K562 (cell line): ENCODE data around the gene EML1. TPM values are rescaled to one million over a fixed set of nuclear protein-coding genes. Genes with fewer than 3 reads are reported as not detected.

Source experiments
- ATAC-seq: fragments of 200-7000 bp; cut with Tn5 transposase; 3 replicates; pipeline ENCODE4 v1.9.1; 2020; ENCODE audit warnings: moderate library complexity
- BruUV-seq: library from RNA; stranded (reverse); fragments of 400-500 nt; replicated peaks from 2 replicates; lab custom pipeline; 2021; lab: Mats Ljungman, UMichigan
- CTCF ChIA-PET: fragments of 300-600 bp; formaldehyde crosslinking; extraction: SDS; loops from one replicate; lab custom pipeline; 2021; ENCODE audit warnings: low intra/inter-chr PET ratio; lab: Yijun Ruan, JAX
- POLR2A ChIA-PET: fragments of 300-600, 350-650 bp; sonication (Branson Sonifier 250); formaldehyde crosslinking; extraction: SDS; loops from one replicate; lab custom pipeline; 2021; ENCODE audit warnings: antibody characterized with exemption, inconsistent platforms; lab: Yijun Ruan, JAX
- DNase-seq, 4 experiments: peaks; one replicate each; pipeline versions ENCODE4 v3.0.0 to v3.0.0-alpha.2; 2011 to 2018; ENCODE audit warnings: low spot score in 3 of 4, mixed read lengths in 3 of 4; ENCODE audit errors: extremely low read depth in 1 of 4
- FAIRE-seq: peaks from 2 replicates; lab custom pipeline; 2011; peaks lifted over from hg19 to GRCh38; lab: Jason Lieb, UNC
- H2AFZ ChIP-seq: 2 replicates; pipeline ENCODE4 v1.6.0; 2011; ENCODE audit warnings: low read depth, low read length, control low read depth, inconsistent platforms
- H3K27ac ChIP-seq: fragments of 200-600 bp; 3 replicates; pipeline ENCODE4 v1.8.0; 2011; ENCODE audit warnings: low read depth, mild to moderate bottlenecking, control low read depth, inconsistent platforms, low read length, moderate library complexity, mixed read lengths; ENCODE audit errors: extremely low read depth
- H3K27me3 ChIP-seq, 2 experiments: fragments of 300-600 bp in 1 of 2; 2 replicates in 1 of 2; 3 replicates in 1 of 2; pipeline versions ENCODE4 v1.6.0 to v1.8.0; 2011; ENCODE audit warnings: inconsistent platforms in 2 of 2, low read length in 2 of 2, mild to moderate bottlenecking in 1 of 2, mixed read lengths in 1 of 2, moderate library complexity in 1 of 2; ENCODE audit not compliant: control insufficient read depth in 2 of 2, insufficient read depth in 2 of 2
- H3K36me3 ChIP-seq: fragments of 300-600 bp; 3 replicates; pipeline ENCODE4 v1.8.0; 2011; ENCODE audit warnings: mild to moderate bottlenecking, low read length, inconsistent platforms; ENCODE audit not compliant: control insufficient read depth, insufficient read depth
- H3K4me1 ChIP-seq, 2 experiments: fragments of 200-600 bp in 1 of 2; replicated peaks in 1 of 2; 2 replicates in 1 of 2; 3 replicates in 1 of 2; pipeline versions ENCODE4 v1.5.1 to v1.8.0; 2011; ENCODE audit warnings: inconsistent platforms in 2 of 2, low read length in 2 of 2, mild to moderate bottlenecking in 1 of 2, mixed read lengths in 1 of 2, moderate library complexity in 1 of 2; ENCODE audit not compliant: control insufficient read depth in 2 of 2, insufficient read depth in 2 of 2
- H3K4me2 ChIP-seq: 2 replicates; pipeline ENCODE4 v1.6.1; 2011; ENCODE audit warnings: low read length, control low read depth, inconsistent platforms, mixed read lengths; ENCODE audit not compliant: insufficient read depth
- H3K4me3 ChIP-seq: fragments of 200-600 bp; sonication (generic), shearing (Covaris generic); 2 replicates; pipeline ENCODE4 v1.5.1; 2016; ENCODE audit warnings: control low read depth, inconsistent platforms
- H3K79me2 ChIP-seq: fragments of 200-600 bp; 3 replicates; pipeline ENCODE4 v1.8.0; 2011; ENCODE audit warnings: low read length, inconsistent platforms; ENCODE audit not compliant: control insufficient read depth, insufficient read depth
- H3K9ac ChIP-seq, 2 experiments: 2 replicates each; pipeline versions ENCODE4 v1.6.0 to v1.6.1; 2011; ENCODE audit warnings: low read depth in 2 of 2, low read length in 2 of 2, control low read depth in 1 of 2, inconsistent platforms in 1 of 2, mild to moderate bottlenecking in 1 of 2, mixed read lengths in 1 of 2; ENCODE audit not compliant: insufficient read depth in 1 of 2
- H3K9me1 ChIP-seq: one replicate; pipeline ENCODE4 v1.6.0; 2011; ENCODE audit warnings: inconsistent platforms, mild to moderate bottlenecking, low read length, moderate library complexity; ENCODE audit not compliant: control insufficient read depth, insufficient read depth
- H3K9me3 ChIP-seq: replicated peaks from 2 replicates; pipeline ENCODE4 v1.5.1; 2011; ENCODE audit warnings: low read depth, low read length, inconsistent platforms; ENCODE audit not compliant: control insufficient read depth, insufficient read depth
- H4K20me1 ChIP-seq: replicated peaks from 2 replicates; pipeline ENCODE4 v1.6.1; 2011; ENCODE audit warnings: low read length, inconsistent platforms, mixed read lengths; ENCODE audit not compliant: control insufficient read depth, insufficient read depth
- C11orf30 ChIP-seq: fragments of 450-650 bp; IDR thresholded peaks from 2 replicates; pipeline ENCODE4 v1.6.1; 2016; ENCODE audit warnings: low read depth, mild to moderate bottlenecking
- CBX3 ChIP-seq, 2 experiments: IDR thresholded peaks; 1 replicate in 1 of 2; 2 replicates in 1 of 2; pipeline ENCODE4 v1.6.1; 2012; ENCODE audit warnings: inconsistent platforms in 2 of 2, low read length in 2 of 2, borderline replicate concordance in 1 of 2, control low read depth in 1 of 2
- CHD1 ChIP-seq: fragments of 200-600 bp; sonication (generic); IDR thresholded peaks from one replicate; pipeline ENCODE4 v1.6.1; 2012; ENCODE audit warnings: mild to moderate bottlenecking, moderate library complexity, low read length, inconsistent platforms
- MYNN ChIP-seq, 2 experiments: sonication (generic); formaldehyde crosslinking in 1 of 2; IDR thresholded peaks; 2 replicates each; pipeline versions ENCODE4 v1.5.0 to v1.6.1; 2016 to 2020; ENCODE audit warnings: antibody characterized with exemption in 1 of 2, missing genetic modification reagents in 1 of 2
- NFIC ChIP-seq: fragments of 450-650 bp; IDR thresholded peaks from 2 replicates; pipeline ENCODE4 v1.6.1; 2017; ENCODE audit warnings: mild to moderate bottlenecking, inconsistent platforms
- ZNF551 ChIP-seq: fragments of 250-450 bp; sonication (Bioruptor Pico); IDR thresholded peaks from 2 replicates; pipeline ENCODE4 v1.5.0; 2021; ENCODE audit warnings: mild to moderate bottlenecking, moderate library complexity
- WGBS: fragments of 100-300 bp; shearing (Covaris generic); methylation state at CpG from one replicate; pipeline ENCODE4 v1.1.6; 2016; ENCODE audit warnings: low coverage, mixed read lengths; ENCODE audit not compliant: insufficient coverage; ENCODE audit errors: missing lambda C conversion rate; 5-methylcytosine and 5-hydroxymethylcytosine counted together
- in situ Hi-C: fragments of 300-500 bp; cut with MboI; formaldehyde crosslinking; loops from 4 replicates; pipeline ENCODE4 v1.15.0; 2018; ENCODE audit warnings: inconsistent platforms, mixed read lengths
- intact Hi-C: fragments of 100-400 bp; cut with micrococcal nuclease; formaldehyde crosslinking; loops from 2 replicates; pipeline ENCODE4 v1.14.2; 2022
- polyA plus RNA-seq, 8 experiments: library from polyadenylated mRNA; depleted of rRNA in 4 of 8; stranded (reverse) in 5 of 8; unstranded in 3 of 8; fragments of >200 nt; fragmentation: Nextera tagmentation in 2 of 8; fragmentation: Illumina TruSeq in 1 of 8; extraction: Ambion mirVana in 2 of 8; extraction: Trizol in 1 of 8; gene quantifications; 2 replicates each; pipeline versions ENCODE4 v1.2.1 to v1.2.3, GENCODE V29; 2011 to 2014; ENCODE audit warnings: inconsistent platforms in 1 of 8, missing spikeins in 1 of 8
- total RNA-seq, 7 experiments: library from RNA; depleted of rRNA in 6 of 7; stranded (reverse); fragments of >200 nt in 6 of 7; fragmentation: Illumina TruSeq in 2 of 7; extraction: Trizol in 2 of 7; gene quantifications; 2 replicates each; pipeline versions ENCODE4 v1.2.1 to v1.2.3, GENCODE V29; 2011 to 2021; ENCODE audit warnings: low replicate concordance in 1 of 7
- TF ChIP-seq, protein P1 (sequence below): fragments of 450-650 bp; IDR thresholded peaks from 2 replicates; pipeline ENCODE4 v1.6.1; 2018; ENCODE audit warnings: mild to moderate bottlenecking, low read depth; ENCODE audit not compliant: partially characterized antibody
- TF ChIP-seq, protein P2 (sequence below): fragments of 250-450 bp; sonication (Bioruptor Pico); IDR thresholded peaks from 2 replicates; pipeline ENCODE4 v1.5.0; 2021
- TF ChIP-seq, protein P3 (sequence below): fragments of 250-450 bp; sonication (Bioruptor Pico); IDR thresholded peaks from 2 replicates; pipeline ENCODE4 v1.4.0; 2020
- TF ChIP-seq, protein P4 (sequence below): sonication (generic); formaldehyde crosslinking; IDR thresholded peaks from 2 replicates; pipeline ENCODE4 v1.8.0; 2022; ENCODE audit warnings: mild to moderate bottlenecking, missing genetic modification reagents, borderline replicate concordance
- TF ChIP-seq, protein P5 (sequence below): fragments of 450-650 bp; formaldehyde crosslinking; IDR thresholded peaks from 2 replicates; pipeline ENCODE4 v1.4.0; 2020; ENCODE audit warnings: mild to moderate bottlenecking, mixed read lengths

Gene EML1
- total and polyA plus RNA-seq, 9 of the 15 experiments (the other 6 are each of a cell fraction or from before 2014, with no cell fraction given), result 0.01 to 0.35 (median 0.07) TPM; not detected in 2

DNA sequence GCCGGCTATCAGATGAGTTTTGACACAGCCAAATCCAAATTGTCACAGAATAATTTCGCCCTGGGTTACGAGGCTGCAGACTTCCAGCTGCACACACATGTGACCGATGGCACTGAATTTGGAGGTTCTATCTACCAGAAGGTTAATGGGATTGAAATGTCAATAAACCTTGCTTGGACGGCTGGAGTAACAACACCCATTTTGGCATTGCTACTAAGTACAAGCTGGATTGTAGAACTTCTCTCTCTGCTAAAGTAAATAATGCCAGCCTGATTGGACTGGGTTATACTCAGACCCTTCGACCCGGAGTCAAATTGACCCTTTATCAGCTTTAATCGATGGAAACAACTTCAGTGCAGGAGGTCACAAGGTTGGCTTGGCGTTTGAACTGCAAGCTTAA, 171.8 kb downstream of the EML1 start (continued):
- TF ChIP-seq, protein P1, sequence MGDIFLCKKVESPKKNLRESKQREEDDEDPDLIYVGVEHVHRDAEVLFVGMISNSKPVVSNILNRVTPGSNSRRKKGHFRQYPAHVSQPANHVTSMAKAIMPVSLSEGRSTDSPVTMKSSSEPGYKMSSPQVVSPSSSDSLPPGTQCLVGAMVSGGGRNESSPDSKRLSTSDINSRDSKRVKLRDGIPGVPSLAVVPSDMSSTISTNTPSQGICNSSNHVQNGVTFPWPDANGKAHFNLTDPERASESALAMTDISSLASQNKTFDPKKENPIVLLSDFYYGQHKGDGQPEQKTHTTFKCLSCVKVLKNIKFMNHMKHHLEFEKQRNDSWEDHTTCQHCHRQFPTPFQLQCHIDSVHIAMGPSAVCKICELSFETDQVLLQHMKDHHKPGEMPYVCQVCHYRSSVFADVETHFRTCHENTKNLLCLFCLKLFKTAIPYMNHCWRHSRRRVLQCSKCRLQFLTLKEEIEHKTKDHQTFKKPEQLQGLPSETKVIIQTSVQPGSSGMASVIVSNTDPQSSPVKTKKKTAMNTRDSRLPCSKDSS, result no peak

DNA sequence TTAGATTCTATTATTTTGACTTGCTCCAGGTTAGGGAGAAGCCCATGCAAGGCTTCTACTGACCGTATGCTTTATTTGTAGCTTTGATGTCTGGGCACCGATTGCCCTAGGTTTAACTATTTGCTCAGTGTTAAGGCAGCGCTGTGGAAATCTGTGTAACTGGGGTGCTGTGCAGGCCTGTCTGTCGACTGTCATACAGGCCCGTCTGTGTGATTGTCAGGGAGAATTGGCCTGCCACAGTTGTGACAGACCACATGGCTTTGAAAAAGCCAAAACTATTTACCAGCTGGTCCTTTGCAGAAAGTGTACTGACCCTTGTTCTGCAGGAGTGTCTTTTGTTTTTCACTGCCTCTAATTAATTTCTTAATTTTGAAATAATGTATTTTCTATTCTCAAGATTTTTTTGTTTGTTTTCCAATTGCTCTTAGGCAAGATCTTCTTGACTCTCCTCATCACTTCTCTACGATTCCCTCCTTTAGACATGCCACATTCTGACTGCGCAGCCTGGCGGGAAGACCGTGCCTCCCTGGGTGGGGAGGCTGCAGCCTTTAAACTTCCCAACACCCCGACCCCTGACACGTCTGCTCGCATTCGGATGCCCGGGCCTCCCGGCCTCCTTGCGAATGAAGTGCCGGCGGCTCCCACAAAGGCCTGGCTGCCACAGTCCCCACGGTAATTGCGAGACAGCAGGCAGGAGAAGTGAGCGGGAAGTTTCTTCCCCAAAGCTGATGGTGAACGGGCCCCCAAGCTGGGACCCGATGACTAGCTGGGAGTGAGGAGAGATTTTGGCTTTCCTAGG, 173.0 kb downstream of the EML1 start:
- H3K4me1 ChIP-seq, result peaks cover 0 to 4% of the 10 kb centered on the region in 2 experiments; a peak in 2 of 5 replicates
- no peaks in the 10 kb centered on the region for H3K36me3 ChIP-seq
- intact Hi-C loops, result no loop called here
- BruUV-seq, result no TSS peak
- peaks cover 2 to 16% of the 10 kb centered on the region in 2 experiments; a peak in 4 of 5 replicates for H3K27me3 ChIP-seq
- no peaks in the 10 kb centered on the region for H4K20me1 ChIP-seq
- peaks cover 2% of the 10 kb centered on the region; the same call in 1 of the 2 replicates for H3K9me3 ChIP-seq
- H3K27ac ChIP-seq, result no peak overlapping the region
- no peak overlapping the region for H3K9ac ChIP-seq
- in situ Hi-C loops, result no loop called here
- WGBS, result 56% methylated on average over 21 of the region's 23 CpGs
- H3K4me3 ChIP-seq, result no peak overlapping the region
- FAIRE-seq (no peak), ATAC-seq (no peak), DNase-seq (no peak)
- CTCF ChIA-PET, result no interaction called here
- H3K4me2 ChIP-seq, result no peak overlapping the region
- POLR2A ChIA-PET, result interaction anchor here (0.7 to 1.2 kb wide), 2 partner anchors 9 to 170 kb away, joined by 4 read pairs; no protein-coding TSS in a partner anchor
- H2AFZ ChIP-seq, result no peak overlapping the region
- no peaks in the 10 kb centered on the region for H3K79me2 ChIP-seq
- H3K9me1 ChIP-seq, result no peaks in the 10 kb centered on the region
- TF ChIP-seq, protein P2, sequence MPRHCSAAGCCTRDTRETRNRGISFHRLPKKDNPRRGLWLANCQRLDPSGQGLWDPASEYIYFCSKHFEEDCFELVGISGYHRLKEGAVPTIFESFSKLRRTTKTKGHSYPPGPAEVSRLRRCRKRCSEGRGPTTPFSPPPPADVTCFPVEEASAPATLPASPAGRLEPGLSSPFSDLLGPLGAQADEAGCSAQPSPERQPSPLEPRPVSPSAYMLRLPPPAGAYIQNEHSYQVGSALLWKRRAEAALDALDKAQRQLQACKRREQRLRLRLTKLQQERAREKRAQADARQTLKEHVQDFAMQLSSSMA (CRISPR knock-in tag), result no peak
- TF ChIP-seq CBX3 (IDR thresholded peaks at IDR 0.05; ENCODE audit: borderline replicate concordance in 1 of 2, low read length in 2 of 2), result no peak
- no peak for TF ChIP-seq MYNN (IDR thresholded peaks at IDR 0.05)
- TF ChIP-seq MYNN (CRISPR knock-in tag; IDR thresholded peaks at IDR 0.05), result no peak
- no peak for TF ChIP-seq NFIC
- TF ChIP-seq, protein P3, sequence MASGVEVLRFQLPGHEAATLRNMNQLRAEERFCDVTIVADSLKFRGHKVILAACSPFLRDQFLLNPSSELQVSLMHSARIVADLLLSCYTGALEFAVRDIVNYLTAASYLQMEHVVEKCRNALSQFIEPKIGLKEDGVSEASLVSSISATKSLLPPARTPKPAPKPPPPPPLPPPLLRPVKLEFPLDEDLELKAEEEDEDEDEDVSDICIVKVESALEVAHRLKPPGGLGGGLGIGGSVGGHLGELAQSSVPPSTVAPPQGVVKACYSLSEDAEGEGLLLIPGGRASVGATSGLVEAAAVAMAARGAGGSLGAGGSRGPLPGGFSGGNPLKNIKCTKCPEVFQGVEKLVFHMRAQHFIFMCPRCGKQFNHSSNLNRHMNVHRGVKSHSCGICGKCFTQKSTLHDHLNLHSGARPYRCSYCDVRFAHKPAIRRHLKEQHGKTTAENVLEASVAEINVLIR, result no peak
- no peak for TF ChIP-seq ZNF551
- no peak for TF ChIP-seq C11orf30
- TF ChIP-seq, protein P4, sequence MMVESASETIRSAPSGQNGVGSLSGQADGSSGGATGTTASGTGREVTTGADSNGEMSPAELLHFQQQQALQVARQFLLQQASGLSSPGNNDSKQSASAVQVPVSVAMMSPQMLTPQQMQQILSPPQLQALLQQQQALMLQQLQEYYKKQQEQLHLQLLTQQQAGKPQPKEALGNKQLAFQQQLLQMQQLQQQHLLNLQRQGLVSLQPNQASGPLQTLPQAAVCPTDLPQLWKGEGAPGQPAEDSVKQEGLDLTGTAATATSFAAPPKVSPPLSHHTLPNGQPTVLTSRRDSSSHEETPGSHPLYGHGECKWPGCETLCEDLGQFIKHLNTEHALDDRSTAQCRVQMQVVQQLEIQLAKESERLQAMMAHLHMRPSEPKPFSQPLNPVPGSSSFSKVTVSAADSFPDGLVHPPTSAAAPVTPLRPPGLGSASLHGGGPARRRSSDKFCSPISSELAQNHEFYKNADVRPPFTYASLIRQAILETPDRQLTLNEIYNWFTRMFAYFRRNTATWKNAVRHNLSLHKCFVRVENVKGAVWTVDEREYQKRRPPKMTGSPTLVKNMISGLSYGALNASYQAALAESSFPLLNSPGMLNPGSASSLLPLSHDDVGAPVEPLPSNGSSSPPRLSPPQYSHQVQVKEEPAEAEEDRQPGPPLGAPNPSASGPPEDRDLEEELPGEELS (CRISPR knock-in tag), result no peak
- TF ChIP-seq CHD1, result no peak
- TF ChIP-seq, protein P5, sequence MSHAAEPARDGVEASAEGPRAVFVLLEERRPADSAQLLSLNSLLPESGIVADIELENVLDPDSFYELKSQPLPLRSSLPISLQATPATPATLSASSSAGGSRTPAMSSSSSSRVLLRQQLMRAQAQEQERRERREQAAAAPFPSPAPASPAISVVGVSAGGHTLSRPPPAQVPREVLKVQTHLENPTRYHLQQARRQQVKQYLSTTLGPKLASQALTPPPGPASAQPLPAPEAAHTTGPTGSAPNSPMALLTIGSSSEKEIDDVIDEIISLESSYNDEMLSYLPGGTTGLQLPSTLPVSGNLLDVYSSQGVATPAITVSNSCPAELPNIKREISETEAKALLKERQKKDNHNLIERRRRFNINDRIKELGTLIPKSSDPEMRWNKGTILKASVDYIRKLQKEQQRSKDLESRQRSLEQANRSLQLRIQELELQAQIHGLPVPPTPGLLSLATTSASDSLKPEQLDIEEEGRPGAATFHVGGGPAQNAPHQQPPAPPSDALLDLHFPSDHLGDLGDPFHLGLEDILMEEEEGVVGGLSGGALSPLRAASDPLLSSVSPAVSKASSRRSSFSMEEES (CRISPR knock-in tag), result no peak
